ENCODE measurements around the gene ACOX3. TPM values are rescaled to one million over a fixed set of nuclear protein-coding genes. Genes with fewer than 3 reads are reported as not detected.

The ACOX3 gene
- total RNA-seq, 1 donor from 2014 or later: 22.5 TPM

- intact Hi-C loops (cut with DNase I): loop anchor here (10.0 kb wide), 1 partner anchor 54 kb away; no protein-coding TSS in a partner anchor
- peak; percentile 93 for ATAC-seq (ENCODE audit: poor library complexity)
Observed at GRCh38 chr4:8340781-8341241, 99.7 kb downstream of the ACOX3 start.

GRCh38 chr4:8338351-8338961 lies 102.1 kb downstream of the ACOX3 start:
- intact Hi-C loops (cut with DNase I): no loop called here
- ATAC-seq (ENCODE audit: poor library complexity): no peak
- no peak for DNase-seq

More at GRCh38 chr4:8340781-8341241, 99.7 kb downstream of the ACOX3 start:
- peak; percentile 94 for DNase-seq

- intact Hi-C loops (cut with DNase I): no loop called here
- ATAC-seq (ENCODE audit: poor library complexity) (no peak), DNase-seq (no peak)
Observed at GRCh38 chr4:8336412-8337075, 104.0 kb downstream of the ACOX3 start.

- ATAC-seq (ENCODE audit: poor library complexity) (no peak), DNase-seq (no peak)
- intact Hi-C loops (cut with DNase I): no loop called here
Observed at GRCh38 chr4:8335848-8336247, 104.7 kb downstream of the ACOX3 start.

GRCh38 chr4:8334786-8335460 lies 105.6 kb downstream of the ACOX3 start:
- ATAC-seq (ENCODE audit: poor library complexity): no peak
- peak; percentile 7 for DNase-seq
- intact Hi-C loops (cut with DNase I): no loop called here

GRCh38 chr4:8333726-8334460 lies 106.6 kb downstream of the ACOX3 start:
- DNase-seq (peak; percentile 0), ATAC-seq (ENCODE audit: poor library complexity) (no peak)
- intact Hi-C loops (cut with DNase I): no loop called here

- intact Hi-C loops (cut with DNase I): no loop called here
- DNase-seq (peak; percentile 30), ATAC-seq (ENCODE audit: poor library complexity) (no peak)
Observed at GRCh38 chr4:8332891-8333331, 107.6 kb downstream of the ACOX3 start.

GRCh38 chr4:8332038-8332857 lies 108.3 kb downstream of the ACOX3 start:
- DNase-seq (peak; percentile 22), ATAC-seq (ENCODE audit: poor library complexity) (no peak)
- intact Hi-C loops (cut with DNase I): no loop called here

- ATAC-seq (ENCODE audit: poor library complexity): no peak
- DNase-seq: peak; percentile 32
- intact Hi-C loops (cut with DNase I): no loop called here
Observed at GRCh38 chr4:8331575-8331955, 109.0 kb downstream of the ACOX3 start.

- DNase-seq (peak; percentile 89), ATAC-seq (ENCODE audit: poor library complexity) (peak; percentile 95)
- intact Hi-C loops (cut with DNase I): no loop called here
Observed at GRCh38 chr4:8330821-8331574, 109.5 kb downstream of the ACOX3 start.

GRCh38 chr4:8329859-8330761 lies 110.4 kb downstream of the ACOX3 start:
- peak; percentile 44 for ATAC-seq (ENCODE audit: poor library complexity)
- peak; percentile 42 for DNase-seq
- intact Hi-C loops (cut with DNase I): no loop called here

GRCh38 chr4:8329560-8329858 lies 111.0 kb downstream of the ACOX3 start:
- peak; percentile 35 for DNase-seq
- intact Hi-C loops (cut with DNase I): no loop called here
- ATAC-seq (ENCODE audit: poor library complexity): no peak

- DNase-seq (peak; percentile 24), ATAC-seq (ENCODE audit: poor library complexity) (no peak)
- intact Hi-C loops (cut with DNase I): no loop called here
Observed at GRCh38 chr4:8328866-8329559, 111.5 kb downstream of the ACOX3 start.

GRCh38 chr4:8328456-8328855 lies 112.1 kb downstream of the ACOX3 start:
- intact Hi-C loops (cut with DNase I): no loop called here
- DNase-seq: peak; percentile 11

GRCh38 chr4:8326206-8326605 lies 114.3 kb downstream of the ACOX3 start:
- peak; percentile 6 for DNase-seq
- ATAC-seq (ENCODE audit: poor library complexity): no peak
- intact Hi-C loops (cut with DNase I): no loop called here

More at GRCh38 chr4:8328456-8328855, 112.1 kb downstream of the ACOX3 start:
- no peak for ATAC-seq (ENCODE audit: poor library complexity)

GRCh38 chr4:8325291-8325973 lies 115.1 kb downstream of the ACOX3 start:
- intact Hi-C loops (cut with DNase I): no loop called here
- ATAC-seq (ENCODE audit: poor library complexity): no peak
- peak; percentile 46 for DNase-seq
